GM23338 (cell line): ENCODE data around the gene MIEN1.

Source experiments
- CREB1 ChIP-seq: fragments of 250-450 bp; sonication (Bioruptor Pico); IDR thresholded peaks from 2 replicates; pipeline ENCODE4 v1.5.0; 2020; ENCODE audit warnings: low read depth, mild to moderate bottlenecking, moderate library complexity
- CTCF ChIP-seq, 2 experiments: fragments of 200-600 bp in 1 of 2; sonication (generic) in 1 of 2; conservative IDR thresholded peaks; 2 replicates each; pipeline versions ENCODE4 v1.5.1 to v1.6.1; 2016 to 2017; ENCODE audit warnings: antibody characterized with exemption in 2 of 2, low read depth in 2 of 2, mild to moderate bottlenecking in 2 of 2, moderate library complexity in 1 of 2
- EZH2 ChIP-seq: fragments of 200-600 bp; sonication (generic); IDR thresholded peaks from one replicate; pipeline ENCODE4 v1.8.0; 2017; ENCODE audit warnings: antibody characterized with exemption, mild to moderate bottlenecking, low read depth; ENCODE audit not compliant: unreplicated experiment
- EZH2phosphoT487 ChIP-seq: fragments of 200-600 bp; sonication (generic); IDR thresholded peaks from one replicate; pipeline ENCODE4 v1.8.1; 2018; ENCODE audit warnings: antibody characterized with exemption; ENCODE audit not compliant: unreplicated experiment
- REST ChIP-seq: IDR thresholded peaks from one replicate; pipeline ENCODE4 v1.6.1; 2018; ENCODE audit warnings: antibody characterized with exemption; ENCODE audit not compliant: unreplicated experiment

GRCh38 chr17:39687546-39688474 is 42.5 kb downstream of the MIEN1 start, which contains the start of gene PGAP3:
- no peak for TF ChIP-seq CREB1
- TF ChIP-seq EZH2phosphoT487, result no peak
- TF ChIP-seq CTCF (conservative IDR thresholded peaks at IDR 0.05; ENCODE audit: low read depth in 2 of 2), result 0 out of 4 replicates have a peak, but pooled peaks of 1 of the 2 experiments have one; percentile 12
- TF ChIP-seq EZH2, result no peak
- no peak for TF ChIP-seq REST
